ENCODE measurements around the gene FOXP1.

DNA sequence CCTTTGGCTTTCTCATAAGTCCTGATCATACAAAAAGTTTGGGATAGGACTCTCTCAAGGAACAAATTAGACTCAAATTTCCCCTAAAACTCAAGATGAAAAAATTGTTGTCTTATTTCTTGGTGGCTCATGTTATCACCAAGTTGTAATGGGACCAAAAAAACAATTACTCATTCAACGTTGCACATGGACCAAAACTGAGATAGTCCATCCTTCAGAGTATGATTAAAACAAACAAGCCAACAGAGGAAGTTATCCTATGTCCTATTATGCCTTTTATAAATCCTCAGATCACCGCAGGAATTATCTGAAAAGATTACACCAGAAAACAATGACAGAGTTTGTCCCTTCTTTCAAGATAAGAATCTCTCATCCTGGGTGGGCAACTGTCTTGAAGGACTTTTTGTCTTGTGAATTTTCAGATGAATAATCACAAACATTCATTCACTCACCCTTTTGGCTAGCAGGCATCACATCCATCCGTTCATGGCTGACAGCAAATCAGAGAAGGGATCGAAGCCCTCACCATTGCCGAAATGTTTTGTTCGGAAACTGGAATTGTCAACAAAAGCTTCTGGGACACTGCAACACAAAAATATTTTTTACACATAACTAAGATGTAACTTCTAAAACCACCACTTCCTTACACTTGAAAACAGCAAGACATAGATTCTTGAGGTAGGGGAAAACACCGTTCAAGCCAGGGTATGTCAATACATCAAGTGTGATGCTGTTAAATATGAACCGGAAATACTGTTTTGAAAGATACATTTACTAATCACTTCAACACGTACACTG, 90.4 kb downstream of the FOXP1 start:
- TF ChIP-seq CTCF (IDR thresholded peaks at IDR 0.05), result no peak
- no peak for TF ChIP-seq POLR2AphosphoS5 (IDR thresholded peaks at IDR 0.05)
- no peak for TF ChIP-seq POLR2A (IDR thresholded peaks at IDR 0.05)

Data from breast epithelium (tissue), 3 donors.